Uterus (tissue), 4 donors: ENCODE results near the gene HPSE. TPM values are rescaled to one million over a fixed set of nuclear protein-coding genes. Genes with fewer than 3 reads are reported as not detected.

Experiments
- DNase-seq, 2 donors: peaks; one replicate each; pipeline ENCODE4 v3.0.0-alpha.2; 2019 to 2020
- H3K27ac ChIP-seq, 2 donors: fragments of 200-600 bp; sonication (generic); 1 replicate in 1 of 2; 2 replicates in 1 of 2; pipeline ENCODE4 v1.5.1; 2016 to 2018
- H3K27me3 ChIP-seq, 2 donors: fragments of 200-600 bp; sonication (generic); one replicate each; pipeline ENCODE4 v1.5.1; 2018 to 2019; ENCODE audit warnings: control low read depth in 1 of 2
- H3K36me3 ChIP-seq, 2 donors: fragments of 200-600 bp; sonication (generic); one replicate each; pipeline ENCODE4 v1.5.1; 2019; ENCODE audit warnings: control low read depth in 1 of 2
- H3K4me1 ChIP-seq, 2 donors: fragments of 200-600 bp; sonication (generic); one replicate each; pipeline ENCODE4 v1.5.1; 2018 to 2019; ENCODE audit warnings: control low read depth in 1 of 2
- H3K4me3 ChIP-seq, 2 donors: fragments of 200-600 bp; sonication (generic); 1 replicate in 1 of 2; 2 replicates in 1 of 2; pipeline ENCODE4 v1.5.1; 2018 to 2019; ENCODE audit warnings: mild to moderate bottlenecking in 1 of 2
- H3K9me3 ChIP-seq, 2 donors: fragments of 200-600 bp; sonication (generic); one replicate each; pipeline ENCODE4 v1.5.1; 2019; ENCODE audit warnings: control low read depth in 1 of 2
- CTCF ChIP-seq, 4 experiments: fragments of 200-600 bp in 2 of 4; fragments of 450-650 bp in 2 of 4; sonication (generic) in 2 of 4; IDR thresholded peaks; one replicate each; pipeline ENCODE4 v1.5.1; 2016 to 2019; ENCODE audit warnings: antibody characterized with exemption in 4 of 4, mild to moderate bottlenecking in 2 of 4, moderate library complexity in 1 of 4
- POLR2A ChIP-seq, 2 donors: fragments of 450-650 bp; IDR thresholded peaks; one replicate each; pipeline ENCODE4 v1.6.1; 2016; ENCODE audit warnings: antibody characterized with exemption in 2 of 2, mild to moderate bottlenecking in 1 of 2, moderate library complexity in 1 of 2
- intact Hi-C: fragments of 100-400 bp; cut with DNase I; formaldehyde crosslinking; loops from one replicate; pipeline ENCODE4 v1.15.1; 2023; ENCODE audit warnings: low total_unique reads
- total RNA-seq, 4 donors: library from RNA; depleted of rRNA in 3 of 4; stranded (reverse); fragments of >200 nt in 3 of 4; gene quantifications; one replicate each; pipeline versions ENCODE4 v1.1.0 to v1.2.4, GENCODE V29; 2014 to 2023
- donor health status: DM: yes; HTN: yes; CAD: no.

Gene HPSE
- total RNA-seq, 4 donors from 2014 or later, result 1.3 to 10.2 (median 5.8) TPM

GRCh38 chr4:83356899-83357661 is 22.4 kb upstream of the HPSE start:
- peaks cover 0 to 6% of the 10 kb centered on the region in 2 donors for H3K4me1 ChIP-seq
- H3K4me3 ChIP-seq, result no peak overlapping the region
- H3K27ac ChIP-seq, result peak overlapping the region; percentile 51 to 85
- H3K36me3 ChIP-seq, result no peaks in the 10 kb centered on the region
- intact Hi-C loops, result no loop called here
- no peak for DNase-seq
- no peaks in the 10 kb centered on the region for H3K27me3 ChIP-seq
- H3K9me3 ChIP-seq, result no peaks in the 10 kb centered on the region
- no peak for TF ChIP-seq POLR2A (IDR thresholded peaks at IDR 0.05)
- no peak for TF ChIP-seq CTCF (IDR thresholded peaks at IDR 0.05)

- intact Hi-C loops, result no loop called here
- H3K4me3 ChIP-seq, result no peak overlapping the region
- no peaks in the 10 kb centered on the region for H3K9me3 ChIP-seq
- no peaks in the 10 kb centered on the region for H3K36me3 ChIP-seq
- H3K27me3 ChIP-seq, result no peaks in the 10 kb centered on the region
- no peak overlapping the region for H3K27ac ChIP-seq
- DNase-seq, result no peak
- H3K4me1 ChIP-seq, result peaks cover 0 to 6% of the 10 kb centered on the region in 2 donors
- no peak for TF ChIP-seq CTCF (IDR thresholded peaks at IDR 0.05)
- TF ChIP-seq POLR2A (IDR thresholded peaks at IDR 0.05), result no peak
These were observed 18.9 kb upstream of the HPSE start for GRCh38 chr4:83353516-83353915.

GRCh38 chr4:83348074-83348473 is 13.4 kb upstream of the HPSE start:
- intact Hi-C loops, result no loop called here
- Histone ChIP-seq H3K27me3 (no peaks in the 10 kb centered on the region), H3K36me3 (no peaks in the 10 kb centered on the region), H3K4me3 (no peak overlapping the region), H3K9me3 (no peaks in the 10 kb centered on the region), H3K27ac (no peak overlapping the region), H3K4me1 (no peaks in the 10 kb centered on the region)
- TF ChIP-seq POLR2A (IDR thresholded peaks at IDR 0.05) (no peak), CTCF (IDR thresholded peaks at IDR 0.05) (no peak)
- no peak for DNase-seq

- no peak for TF ChIP-seq CTCF (IDR thresholded peaks at IDR 0.05)
- Histone ChIP-seq H3K36me3 (no peaks in the 10 kb centered on the region), H3K27ac (no peak overlapping the region), H3K4me1 (no peaks in the 10 kb centered on the region), H3K27me3 (no peaks in the 10 kb centered on the region), H3K4me3 (no peak overlapping the region), H3K9me3 (peaks cover 0 to 4% of the 10 kb centered on the region in 2 donors)
- intact Hi-C loops, result no loop called here
- DNase-seq, result no peak
These were observed 7.8 kb upstream of the HPSE start for GRCh38 chr4:83342476-83342875.

GRCh38 chr4:83340692-83341343 is 6.2 kb upstream of the HPSE start:
- H3K27me3 ChIP-seq, result no peaks in the 10 kb centered on the region
- H3K36me3 ChIP-seq, result no peaks in the 10 kb centered on the region
- H3K4me1 ChIP-seq, result no peaks in the 10 kb centered on the region
- intact Hi-C loops, result no loop called here
- H3K9me3 ChIP-seq, result peaks cover 0 to 6% of the 10 kb centered on the region in 2 donors
- H3K27ac ChIP-seq, result no peak overlapping the region
- DNase-seq, result no peak
- TF ChIP-seq CTCF (IDR thresholded peaks at IDR 0.05) (no peak), POLR2A (IDR thresholded peaks at IDR 0.05) (no peak)
- no peak overlapping the region for H3K4me3 ChIP-seq
